Measurements from ENCODE around the gene ARHGAP26. TPM values are rescaled to one million over a fixed set of nuclear protein-coding genes. Genes with fewer than 3 reads are reported as not detected.

Gene ARHGAP26
- total RNA-seq, 4 donors from 2014 or later: 61.0 to 76.7 (median 61.2) TPM

DNA sequence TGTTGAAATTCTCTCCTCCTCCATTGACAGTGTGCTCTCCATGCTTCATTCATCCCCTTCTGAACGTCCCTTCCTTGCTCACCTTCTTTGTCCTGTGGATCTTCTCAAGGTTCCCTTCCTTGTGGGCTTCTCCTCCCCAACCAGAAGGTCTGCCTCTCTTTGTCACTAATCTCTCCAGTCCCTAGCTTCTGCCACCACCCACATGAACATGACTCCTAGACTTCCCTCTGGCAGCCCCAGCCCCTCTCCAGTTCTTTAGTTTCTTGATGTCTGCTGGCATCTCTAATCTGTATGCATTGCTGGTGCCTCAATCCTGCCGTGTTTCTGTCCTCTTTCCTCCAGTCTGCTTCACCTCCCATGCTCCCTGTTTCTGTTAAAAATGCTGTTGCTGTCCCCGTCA, 79.3 kb downstream of the ARHGAP26 start:
- 89% methylated on average over 1 to 3 of the region's 3 CpGs for WGBS, 2 donors (ENCODE audit: low coverage in 1 of 2)
- intact Hi-C loops (cut with DNase I; ENCODE audit: low total_unique reads): no loop called here
- no peaks in the 10 kb centered on the region for H3K9me3 ChIP-seq
- H3K36me3 ChIP-seq: no peaks in the 10 kb centered on the region
- H3K4me3 ChIP-seq: no peak overlapping the region
- H3K4me1 ChIP-seq: peaks cover 13 to 43% (median 24%) of the 10 kb centered on the region in 4 donors
- TF ChIP-seq POLR2A (IDR thresholded peaks at IDR 0.05): no peak
- TF ChIP-seq, protein P1, sequence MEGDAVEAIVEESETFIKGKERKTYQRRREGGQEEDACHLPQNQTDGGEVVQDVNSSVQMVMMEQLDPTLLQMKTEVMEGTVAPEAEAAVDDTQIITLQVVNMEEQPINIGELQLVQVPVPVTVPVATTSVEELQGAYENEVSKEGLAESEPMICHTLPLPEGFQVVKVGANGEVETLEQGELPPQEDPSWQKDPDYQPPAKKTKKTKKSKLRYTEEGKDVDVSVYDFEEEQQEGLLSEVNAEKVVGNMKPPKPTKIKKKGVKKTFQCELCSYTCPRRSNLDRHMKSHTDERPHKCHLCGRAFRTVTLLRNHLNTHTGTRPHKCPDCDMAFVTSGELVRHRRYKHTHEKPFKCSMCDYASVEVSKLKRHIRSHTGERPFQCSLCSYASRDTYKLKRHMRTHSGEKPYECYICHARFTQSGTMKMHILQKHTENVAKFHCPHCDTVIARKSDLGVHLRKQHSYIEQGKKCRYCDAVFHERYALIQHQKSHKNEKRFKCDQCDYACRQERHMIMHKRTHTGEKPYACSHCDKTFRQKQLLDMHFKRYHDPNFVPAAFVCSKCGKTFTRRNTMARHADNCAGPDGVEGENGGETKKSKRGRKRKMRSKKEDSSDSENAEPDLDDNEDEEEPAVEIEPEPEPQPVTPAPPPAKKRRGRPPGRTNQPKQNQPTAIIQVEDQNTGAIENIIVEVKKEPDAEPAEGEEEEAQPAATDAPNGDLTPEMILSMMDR (IDR thresholded peaks at IDR 0.05): no peak
- no peak for TF ChIP-seq EP300 (IDR thresholded peaks at IDR 0.05; ENCODE audit: low read depth)
- TF ChIP-seq POLR2AphosphoS5 (IDR thresholded peaks at IDR 0.05): no peak
- no peaks in the 10 kb centered on the region for H3K27me3 ChIP-seq
- in situ Hi-C loops (cut with MboI; ENCODE audit: low pct_ligation_motif_present in 1 of 4, low pct_unique_long_range_greater_than_20kb in 1 of 4, low sequenced_read_pairs in 3 of 4): no loop called here
- H3K27ac ChIP-seq: no peak overlapping the region
- no peak for DNase-seq

DNA sequence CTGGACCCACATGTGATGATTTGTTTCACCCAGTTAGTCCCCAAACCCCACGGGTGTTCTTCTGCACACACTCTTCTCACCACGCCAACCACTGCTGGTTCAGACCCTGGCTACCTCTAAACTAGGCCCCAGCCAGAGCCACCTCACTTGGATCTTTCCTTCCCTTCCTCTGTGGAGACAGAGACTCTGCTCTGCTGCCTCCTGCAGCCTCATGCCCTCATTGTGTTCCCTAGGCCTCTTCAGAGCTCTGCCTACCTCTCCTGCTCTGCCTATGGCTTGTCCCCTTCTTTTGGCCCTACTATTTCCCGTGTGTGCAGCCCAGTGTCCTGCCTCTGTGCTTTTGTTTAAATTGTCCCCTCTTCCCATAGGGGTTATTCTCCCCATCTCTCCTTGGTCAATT, 79.7 kb downstream of the ARHGAP26 start:
- no peak for TF ChIP-seq POLR2AphosphoS5 (IDR thresholded peaks at IDR 0.05)
- TF ChIP-seq POLR2A (IDR thresholded peaks at IDR 0.05): no peak
- TF ChIP-seq EP300 (IDR thresholded peaks at IDR 0.05; ENCODE audit: low read depth): no peak
- TF ChIP-seq, protein P1 (IDR thresholded peaks at IDR 0.05): no peak
- H3K4me3 ChIP-seq: no peak overlapping the region
- H3K4me1 ChIP-seq: peaks cover 13 to 39% (median 21%) of the 10 kb centered on the region in 4 donors
- no peaks in the 10 kb centered on the region for H3K27me3 ChIP-seq
- 78 to 85% methylated on average over 1 to 3 of the region's 3 CpGs for WGBS, 2 donors (ENCODE audit: low coverage in 1 of 2)
- in situ Hi-C loops (cut with MboI; ENCODE audit: low pct_ligation_motif_present in 1 of 4, low pct_unique_long_range_greater_than_20kb in 1 of 4, low sequenced_read_pairs in 3 of 4): no loop called here
- DNase-seq: no peak
- no peaks in the 10 kb centered on the region for H3K36me3 ChIP-seq
- intact Hi-C loops (cut with DNase I; ENCODE audit: low total_unique reads): no loop called here
- no peaks in the 10 kb centered on the region for H3K9me3 ChIP-seq
- no peak overlapping the region for H3K27ac ChIP-seq

DNA sequence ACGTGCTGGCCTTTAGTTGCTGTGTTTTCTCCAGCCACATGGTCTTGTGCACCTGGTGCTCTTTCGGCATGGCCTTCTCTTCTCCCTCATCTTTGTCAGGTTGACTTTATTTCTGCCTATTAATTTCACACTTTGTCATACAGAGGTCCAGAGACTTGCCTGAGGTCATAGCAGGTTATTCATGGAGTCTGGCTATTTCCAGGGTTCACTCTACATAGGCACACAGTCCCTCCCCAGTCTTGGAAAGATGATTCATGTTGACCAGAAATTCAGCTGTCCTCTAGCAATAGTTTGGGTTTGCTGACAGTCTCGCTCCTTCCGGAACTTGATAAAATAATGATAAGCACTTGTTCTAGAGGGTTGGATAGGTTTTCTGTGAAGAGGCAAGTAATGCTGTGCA, 81.6 kb downstream of the ARHGAP26 start:
- H3K4me3 ChIP-seq: no peak overlapping the region
- intact Hi-C loops (cut with DNase I; ENCODE audit: low total_unique reads) (no loop called here), in situ Hi-C loops (cut with MboI; ENCODE audit: low pct_ligation_motif_present in 1 of 4, low pct_unique_long_range_greater_than_20kb in 1 of 4, low sequenced_read_pairs in 3 of 4) (no loop called here)
- WGBS, 2 donors (ENCODE audit: low coverage in 1 of 2): 85 to 100% methylated on average over 2 to 4 of the region's 4 CpGs
- no peaks in the 10 kb centered on the region for H3K27me3 ChIP-seq
- no peak for DNase-seq
- H3K27ac ChIP-seq: no peak overlapping the region
- no peaks in the 10 kb centered on the region for H3K36me3 ChIP-seq
- H3K9me3 ChIP-seq: no peaks in the 10 kb centered on the region
- peaks cover 0 to 21% (median 6%) of the 10 kb centered on the region in 4 donors for H3K4me1 ChIP-seq
- TF ChIP-seq POLR2A (IDR thresholded peaks at IDR 0.05) (no peak), POLR2AphosphoS5 (IDR thresholded peaks at IDR 0.05) (no peak), EP300 (IDR thresholded peaks at IDR 0.05; ENCODE audit: low read depth) (no peak)
- TF ChIP-seq, protein P1 (IDR thresholded peaks at IDR 0.05): no peak

DNA sequence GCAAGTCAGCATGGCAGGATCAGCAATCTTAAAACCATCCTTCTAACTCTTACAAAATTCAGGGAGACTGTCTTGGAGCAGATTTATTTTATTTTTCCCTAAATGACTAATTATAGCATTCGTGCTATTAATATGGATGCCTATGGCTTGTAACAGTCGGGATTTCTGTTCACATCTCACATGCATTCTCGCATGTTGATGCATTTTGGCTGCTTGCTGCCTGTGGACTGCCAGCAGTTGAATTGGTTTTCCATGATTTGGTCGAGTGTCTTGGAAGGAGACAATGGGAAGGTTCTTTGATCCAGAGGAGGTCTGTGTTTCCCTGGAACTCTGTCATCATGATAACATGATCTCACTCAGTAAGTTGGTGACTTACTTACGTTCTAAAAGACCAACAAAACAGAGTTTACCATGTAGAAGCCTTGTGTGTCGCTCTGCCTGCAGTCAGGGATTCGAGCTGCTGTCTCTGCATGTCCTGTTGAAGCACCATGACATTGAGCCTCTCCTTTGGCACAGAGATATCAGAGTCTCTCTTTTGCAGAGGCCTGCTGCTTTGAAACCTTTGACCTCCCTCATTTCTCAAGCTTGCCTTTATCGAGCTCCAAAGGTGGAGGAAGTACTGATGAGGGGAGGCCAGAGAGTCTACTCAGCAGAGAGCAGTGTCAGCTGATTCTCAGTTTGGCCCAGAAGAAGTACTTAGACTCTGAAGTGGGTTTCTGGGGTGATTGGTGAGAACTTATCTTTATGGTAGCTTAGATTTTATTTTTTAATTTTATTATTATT, 82.4 kb downstream of the ARHGAP26 start:
- H3K27ac ChIP-seq: no peak overlapping the region
- H3K4me3 ChIP-seq: no peak overlapping the region
- no peaks in the 10 kb centered on the region for H3K36me3 ChIP-seq
- TF ChIP-seq EP300 (IDR thresholded peaks at IDR 0.05; ENCODE audit: low read depth): no peak
- H3K9me3 ChIP-seq: no peaks in the 10 kb centered on the region
- in situ Hi-C loops (cut with MboI; ENCODE audit: low pct_ligation_motif_present in 1 of 4, low pct_unique_long_range_greater_than_20kb in 1 of 4, low sequenced_read_pairs in 3 of 4): no loop called here
- WGBS, 2 donors (ENCODE audit: low coverage in 1 of 2): 80 to 82% methylated on average over 2 to 8 of the region's 8 CpGs
- H3K4me1 ChIP-seq: peaks cover 0 to 24% (median 12%) of the 10 kb centered on the region in 4 donors
- intact Hi-C loops (cut with DNase I; ENCODE audit: low total_unique reads): no loop called here
- H3K27me3 ChIP-seq: no peaks in the 10 kb centered on the region
- no peak for DNase-seq
